Adrenal gland (tissue), 5 donors: ENCODE measurements around the gene UCP2.

Experiments
- POLR2A ChIP-seq, 2 donors: fragments of 450-650 bp; IDR thresholded peaks; one replicate each; pipeline ENCODE4 v1.6.1; 2017; ENCODE audit warnings: antibody characterized with exemption in 2 of 2, mild to moderate bottlenecking in 2 of 2, moderate library complexity in 1 of 2
- TF ChIP-seq, protein P1 (sequence below), 6 experiments: fragments of 450-650 bp in 4 of 6; fragments of 200-600 bp in 2 of 6; sonication (generic) in 1 of 6; IDR thresholded peaks; 1 replicate in 5 of 6; 2 replicates in 1 of 6; pipeline versions ENCODE4 v1.5.1 to v1.8.0; 2016 to 2021; ENCODE audit warnings: antibody characterized with exemption in 6 of 6, mild to moderate bottlenecking in 2 of 6, moderate library complexity in 1 of 6
- donor health status: DM: no; HTN: no; CAD: no.

DNA sequence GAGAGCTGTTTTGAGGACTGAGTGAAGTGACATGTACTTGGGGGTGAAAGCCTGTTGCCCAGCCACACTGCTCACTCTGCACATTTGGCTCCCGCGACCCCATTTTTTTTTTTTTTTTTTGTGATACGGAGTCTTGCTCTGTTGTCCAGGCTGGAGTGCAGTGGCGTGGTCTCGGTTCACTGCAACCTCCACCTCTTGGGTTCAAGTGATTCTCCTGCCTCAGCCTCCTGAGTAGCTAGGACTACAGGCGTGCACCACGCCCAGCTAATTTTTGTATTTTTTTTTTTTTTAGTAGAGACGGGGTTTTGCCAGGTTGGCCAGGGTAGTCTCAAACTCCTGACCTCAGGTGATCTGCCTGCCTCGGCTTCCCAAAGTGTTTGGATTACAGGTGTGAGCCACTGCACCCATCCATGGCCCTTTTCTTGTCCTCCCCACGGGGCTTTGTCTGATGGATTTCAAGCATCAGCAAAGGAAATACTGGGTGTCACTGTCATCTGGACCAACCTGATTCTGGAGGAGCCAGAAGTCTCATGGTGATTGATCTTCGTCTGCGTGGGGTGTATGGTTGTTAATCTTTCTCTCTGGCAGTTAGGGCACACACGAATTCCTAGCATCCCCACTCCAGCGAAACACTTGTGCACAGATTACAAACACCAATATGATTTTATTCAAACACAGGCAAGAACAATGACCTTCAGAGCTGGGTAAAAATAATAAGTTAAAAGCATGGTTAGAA is 29.6 kb upstream of the UCP2 start:
- TF ChIP-seq, protein P1, sequence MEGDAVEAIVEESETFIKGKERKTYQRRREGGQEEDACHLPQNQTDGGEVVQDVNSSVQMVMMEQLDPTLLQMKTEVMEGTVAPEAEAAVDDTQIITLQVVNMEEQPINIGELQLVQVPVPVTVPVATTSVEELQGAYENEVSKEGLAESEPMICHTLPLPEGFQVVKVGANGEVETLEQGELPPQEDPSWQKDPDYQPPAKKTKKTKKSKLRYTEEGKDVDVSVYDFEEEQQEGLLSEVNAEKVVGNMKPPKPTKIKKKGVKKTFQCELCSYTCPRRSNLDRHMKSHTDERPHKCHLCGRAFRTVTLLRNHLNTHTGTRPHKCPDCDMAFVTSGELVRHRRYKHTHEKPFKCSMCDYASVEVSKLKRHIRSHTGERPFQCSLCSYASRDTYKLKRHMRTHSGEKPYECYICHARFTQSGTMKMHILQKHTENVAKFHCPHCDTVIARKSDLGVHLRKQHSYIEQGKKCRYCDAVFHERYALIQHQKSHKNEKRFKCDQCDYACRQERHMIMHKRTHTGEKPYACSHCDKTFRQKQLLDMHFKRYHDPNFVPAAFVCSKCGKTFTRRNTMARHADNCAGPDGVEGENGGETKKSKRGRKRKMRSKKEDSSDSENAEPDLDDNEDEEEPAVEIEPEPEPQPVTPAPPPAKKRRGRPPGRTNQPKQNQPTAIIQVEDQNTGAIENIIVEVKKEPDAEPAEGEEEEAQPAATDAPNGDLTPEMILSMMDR (IDR thresholded peaks at IDR 0.05): no peak
- TF ChIP-seq POLR2A (IDR thresholded peaks at IDR 0.05): no peak
